HG02840 (cell line): Measurements from ENCODE around the gene MYL11.

Experiments
- ATAC-seq: cut with Tn5 transposase; IDR thresholded peaks from one replicate; pipeline ENCODE4 v1.9.1; 2021; ENCODE audit warnings: mild to moderate bottlenecking, moderate library complexity, moderate number of reproducible peaks; ENCODE audit not compliant: unreplicated experiment, low FRiP score

MYL11 gene

DNA sequence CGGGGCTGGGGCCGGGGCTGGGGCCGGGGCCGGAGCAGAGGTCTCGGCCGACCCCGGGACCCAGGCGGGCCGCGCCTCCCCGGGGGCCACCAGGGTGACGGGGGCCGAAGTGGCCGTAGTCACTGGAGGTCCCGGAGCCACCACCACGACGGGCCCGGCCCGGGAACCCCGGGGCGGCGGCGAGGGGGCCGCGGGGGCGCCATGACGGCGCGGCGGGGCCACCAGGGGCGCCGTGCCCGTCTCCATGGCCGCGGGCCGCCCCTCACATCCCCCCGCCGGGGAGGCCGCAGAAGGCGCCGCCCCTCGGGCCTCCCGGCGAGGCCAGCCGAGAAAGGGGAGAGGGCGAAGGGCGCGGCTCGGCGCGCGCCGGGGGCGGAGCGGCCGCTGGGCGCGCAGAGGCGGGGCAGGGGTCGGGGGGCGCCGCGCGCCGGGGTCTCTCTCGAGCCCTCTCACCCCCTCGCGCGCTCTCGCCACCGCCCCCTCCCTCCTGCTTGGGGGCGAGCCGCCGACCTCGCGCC, 4.6 kb upstream of the MYL11 start:
- ATAC-seq, result peak; percentile 9

DNA sequence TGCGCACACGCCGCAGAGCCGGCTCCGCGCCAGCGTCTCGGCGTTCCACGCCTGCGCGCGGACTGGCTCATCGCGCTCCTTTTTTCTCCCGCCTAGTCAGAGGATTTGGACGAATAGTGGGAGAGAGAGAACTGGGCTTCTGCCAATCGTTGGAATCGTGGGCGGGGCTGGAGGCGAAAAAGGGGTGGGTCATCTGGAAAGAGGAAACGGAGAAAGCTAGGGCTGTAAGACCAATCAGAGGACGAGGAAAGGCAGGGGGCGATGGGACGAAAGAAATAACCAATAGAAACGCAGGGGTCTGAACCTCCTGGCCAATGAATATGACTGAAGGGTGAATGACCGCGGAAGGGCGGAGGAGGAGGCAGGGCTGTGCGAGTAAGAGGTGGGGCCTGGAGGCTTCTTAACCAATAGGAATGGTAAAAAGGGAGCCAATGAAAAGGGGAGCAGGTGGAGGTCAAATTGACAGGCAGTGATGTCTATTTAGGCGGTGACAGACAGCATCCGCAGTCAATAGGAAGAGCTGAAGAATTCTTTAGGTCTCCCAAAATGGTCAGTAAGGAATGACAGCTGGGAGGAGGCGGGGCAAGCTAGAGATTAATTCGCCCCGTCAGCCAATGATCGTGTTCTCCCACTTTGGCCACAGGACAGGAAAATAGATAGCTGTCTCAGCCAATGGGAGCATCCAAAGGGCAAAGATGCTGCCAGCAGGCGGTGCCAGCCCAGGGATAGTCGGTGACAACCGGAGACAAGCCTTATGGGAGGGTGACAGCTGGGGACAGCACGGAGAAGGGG, 4.0 kb upstream of the MYL11 start, which contains the start of gene TBC1D10B:
TBC1D10B (minus strand) TSS at position 39 of the 792 bp plus-strand sequence. CDS start 311 bp downstream, outside the sequence.
- ATAC-seq, result peak; percentile 73

DNA sequence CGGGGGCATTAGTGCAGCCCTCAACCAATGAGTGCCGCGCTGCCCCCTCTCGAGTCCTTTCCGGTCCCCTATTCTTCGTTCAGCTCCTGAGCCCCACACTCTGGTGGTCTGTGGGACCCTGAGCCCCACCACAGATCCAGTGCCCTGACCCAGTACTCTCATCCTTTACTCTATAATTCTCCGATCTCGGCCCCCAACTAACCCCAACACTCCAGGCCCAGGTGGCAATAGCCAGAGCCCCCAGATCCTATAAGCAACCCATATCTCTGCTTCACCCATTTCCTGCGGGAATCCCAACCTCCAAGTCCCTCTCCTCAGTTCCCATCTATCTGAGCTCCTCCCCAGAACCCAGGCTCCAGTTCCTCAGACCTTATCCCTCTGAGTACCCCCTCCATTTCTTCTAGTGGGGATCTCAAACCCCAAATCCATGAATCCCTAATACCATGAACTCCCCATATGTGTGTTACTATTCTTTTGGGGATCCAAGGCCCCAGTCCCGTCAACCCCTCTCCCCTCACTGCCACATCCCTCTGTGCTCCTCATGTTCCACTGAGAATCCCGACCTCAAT, 3.3 kb upstream of the MYL11 start:
- no peak for ATAC-seq

DNA sequence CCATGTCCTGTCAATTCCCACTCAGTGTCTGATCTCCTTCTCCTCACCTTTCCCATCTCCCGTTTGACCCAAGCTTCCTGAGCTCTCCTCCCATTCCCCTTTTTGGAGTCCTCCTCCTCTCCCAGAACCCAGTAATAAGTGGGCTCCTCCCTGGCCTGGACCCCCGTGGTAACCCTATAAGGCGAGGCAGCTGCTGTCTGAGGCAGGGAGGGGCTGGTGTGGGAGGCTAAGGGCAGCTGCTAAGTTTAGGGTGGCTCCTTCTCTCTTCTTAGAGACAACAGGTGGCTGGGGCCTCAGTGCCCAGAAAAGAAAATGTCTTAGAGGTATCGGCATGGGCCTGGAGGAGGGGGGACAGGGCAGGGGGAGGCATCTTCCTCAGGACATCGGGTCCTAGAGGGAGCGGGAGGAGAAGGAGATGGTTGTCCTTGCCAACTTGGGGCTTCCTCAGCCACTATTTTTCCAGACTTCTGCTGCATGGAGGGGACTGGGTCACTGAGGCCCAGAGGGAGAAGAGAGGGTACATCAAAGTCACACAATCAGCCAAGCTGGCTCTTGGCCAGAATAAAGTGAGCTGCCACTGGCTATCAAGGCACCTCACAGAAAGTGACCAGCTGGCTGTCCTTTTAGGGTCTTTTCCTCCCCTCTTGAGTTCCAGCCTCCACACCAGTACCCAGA, 2.4 kb upstream of the MYL11 start:
- no peak for ATAC-seq

DNA sequence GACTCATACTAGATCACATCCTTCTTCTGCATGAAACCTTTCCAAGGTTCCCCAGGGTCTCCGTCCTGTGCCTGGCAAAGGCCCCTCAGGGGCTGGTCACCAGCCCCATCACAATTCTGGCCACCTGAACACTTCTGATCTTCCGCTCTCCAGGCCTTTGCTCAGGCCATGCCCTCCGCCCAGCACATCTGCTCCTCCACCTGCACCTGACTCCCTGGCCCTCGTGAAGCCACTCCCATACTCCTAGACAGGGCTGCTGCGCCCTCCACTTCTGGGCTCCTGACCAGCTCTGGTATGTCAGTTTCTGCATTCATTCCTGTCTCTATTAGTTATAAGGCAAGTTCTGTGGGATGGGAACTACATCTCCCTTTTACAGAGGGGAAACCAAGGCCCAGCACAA, 1.9 kb upstream of the MYL11 start:
- ATAC-seq, result no peak

DNA sequence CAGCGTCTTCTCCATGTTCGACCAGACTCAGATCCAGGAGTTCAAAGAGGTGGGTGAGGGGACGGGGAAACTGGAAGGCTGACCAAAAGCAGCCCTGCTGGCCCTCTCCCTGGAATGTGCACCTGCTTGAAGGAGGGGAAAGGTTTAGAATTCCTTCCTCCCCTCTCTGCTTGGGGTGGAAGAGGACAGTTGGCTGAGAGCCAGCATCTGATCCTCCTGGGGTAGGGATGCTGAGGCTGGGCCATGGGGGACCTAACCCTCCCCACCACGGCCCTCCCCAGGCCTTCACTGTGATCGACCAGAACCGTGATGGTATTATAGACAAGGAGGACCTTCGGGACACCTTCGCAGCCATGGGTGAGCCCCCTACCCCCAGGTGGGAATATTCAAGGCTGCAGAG, 1.3 kb downstream of the MYL11 start:
- ATAC-seq, result no peak

DNA sequence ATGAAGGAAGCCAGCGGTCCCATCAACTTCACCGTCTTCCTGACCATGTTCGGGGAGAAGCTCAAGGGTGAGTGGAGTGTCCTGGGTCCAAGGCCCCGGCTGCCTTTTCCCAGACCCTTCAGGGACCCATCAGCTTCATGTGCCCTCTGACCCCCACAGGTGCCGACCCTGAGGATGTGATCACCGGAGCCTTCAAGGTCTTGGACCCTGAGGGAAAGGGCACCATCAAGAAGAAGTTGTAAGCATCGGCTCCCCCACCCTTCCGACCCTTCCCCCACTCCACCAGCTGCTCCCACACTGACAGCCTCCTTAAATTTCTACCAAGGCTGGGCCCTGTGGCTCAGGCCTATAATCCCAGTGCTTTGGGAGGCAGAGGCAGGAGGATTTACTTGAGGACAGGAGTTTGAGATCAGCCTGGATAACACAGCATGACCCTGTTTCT, 1.9 kb downstream of the MYL11 start:
- no peak for ATAC-seq

DNA sequence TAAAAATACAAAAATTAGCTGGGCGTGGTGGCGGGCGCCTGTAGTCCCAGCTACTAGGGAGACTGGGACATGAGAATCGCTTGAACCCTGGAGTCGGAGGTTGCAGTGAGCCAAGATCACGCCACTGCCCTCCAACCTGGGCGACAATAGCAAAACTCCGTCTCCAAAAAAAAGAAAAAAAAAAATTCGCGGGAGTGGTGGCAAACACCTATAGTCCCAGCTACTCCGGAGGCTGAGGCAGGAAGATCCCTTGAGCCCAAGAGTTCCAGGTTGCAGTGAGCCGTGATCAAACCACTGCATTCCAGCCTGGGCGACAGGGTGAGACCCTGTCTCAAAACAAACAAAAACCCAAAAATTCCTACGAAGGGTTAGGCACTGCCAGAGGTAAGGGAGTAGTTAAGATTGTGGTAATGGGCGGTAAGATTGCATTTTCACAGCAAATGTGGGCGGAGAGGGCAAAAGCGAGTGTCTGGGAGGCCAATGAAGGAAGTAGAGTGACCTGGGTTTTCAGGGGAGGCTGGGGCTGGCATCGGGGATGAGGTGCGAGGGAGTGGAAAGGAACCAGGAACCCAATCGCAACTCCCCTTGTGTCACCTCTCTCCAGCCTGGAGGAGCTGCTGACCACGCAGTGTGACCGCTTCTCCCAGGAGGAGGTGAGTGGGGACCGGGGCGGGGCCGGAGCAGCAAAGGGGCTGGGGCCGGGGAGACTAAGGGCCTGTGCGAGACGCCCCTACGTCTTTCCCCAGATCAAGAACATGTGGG, 2.6 kb downstream of the MYL11 start:
- ATAC-seq, result no peak

DNA sequence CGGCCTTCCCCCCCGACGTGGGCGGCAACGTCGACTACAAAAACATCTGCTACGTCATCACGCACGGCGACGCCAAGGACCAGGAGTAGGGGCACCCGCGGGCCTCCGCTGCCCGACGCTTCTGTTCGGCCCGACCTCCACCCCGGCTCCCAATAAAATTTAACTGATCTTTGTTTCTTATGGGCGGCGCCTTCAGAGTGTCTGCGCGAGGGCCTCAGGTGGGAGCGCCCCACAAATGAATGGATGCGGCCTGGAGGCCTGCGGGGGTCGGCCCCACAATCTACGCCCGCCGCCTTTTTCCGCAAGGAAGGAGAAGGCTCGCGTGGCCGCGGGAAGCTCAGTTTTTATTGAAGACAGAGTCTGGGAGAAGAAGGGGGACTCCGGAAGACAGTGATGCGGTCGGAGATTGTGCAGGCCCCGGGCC, 3.2 kb downstream of the MYL11 start:
- peak; percentile 46 for ATAC-seq

DNA sequence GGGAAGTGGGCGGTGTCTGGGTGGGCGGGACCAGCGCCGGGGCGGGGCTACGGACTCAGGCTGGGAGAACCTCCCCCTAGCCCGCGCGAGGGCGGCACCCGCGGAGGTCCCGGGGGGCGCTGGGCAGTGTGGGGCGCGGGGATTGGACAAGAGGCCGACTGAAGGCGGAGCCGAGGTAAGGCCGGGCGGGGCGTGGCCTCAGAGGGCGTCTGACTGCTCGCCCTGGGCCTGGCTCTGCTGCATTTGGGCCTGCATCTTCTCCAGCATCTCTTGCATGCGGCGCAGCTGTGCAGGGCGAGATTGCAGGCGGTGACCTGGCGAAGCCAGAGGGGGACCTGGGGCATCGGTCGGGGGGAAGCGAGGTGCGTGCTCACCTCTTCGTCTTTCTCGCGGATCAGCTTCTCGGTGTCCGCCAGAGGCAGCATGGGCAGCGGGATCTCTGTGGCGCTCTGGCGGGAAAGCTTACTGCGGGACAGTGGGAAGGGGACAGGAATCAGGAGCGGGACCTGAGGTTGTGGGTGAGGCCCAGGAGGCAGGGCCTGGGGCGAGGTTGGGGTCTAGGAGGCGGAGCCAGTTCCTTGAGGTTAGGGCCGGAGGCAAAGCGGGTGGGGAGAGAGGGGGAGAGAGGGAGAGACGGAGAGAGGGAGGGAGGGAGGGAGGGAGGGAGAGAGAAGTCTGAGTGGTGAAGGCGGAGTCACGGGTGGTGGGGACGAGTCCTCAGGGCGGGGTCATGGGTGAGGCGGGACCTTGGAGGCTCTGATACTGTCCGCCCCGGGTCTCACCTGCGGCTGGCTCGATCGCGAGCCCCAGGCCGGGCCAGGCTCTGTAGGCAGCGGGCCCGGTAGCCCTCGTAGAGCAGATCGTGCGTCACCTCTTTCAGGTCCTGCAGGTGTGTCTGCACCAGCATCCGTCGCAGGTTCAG, 3.9 kb downstream of the MYL11 start:
- ATAC-seq, result peak; percentile 79

DNA sequence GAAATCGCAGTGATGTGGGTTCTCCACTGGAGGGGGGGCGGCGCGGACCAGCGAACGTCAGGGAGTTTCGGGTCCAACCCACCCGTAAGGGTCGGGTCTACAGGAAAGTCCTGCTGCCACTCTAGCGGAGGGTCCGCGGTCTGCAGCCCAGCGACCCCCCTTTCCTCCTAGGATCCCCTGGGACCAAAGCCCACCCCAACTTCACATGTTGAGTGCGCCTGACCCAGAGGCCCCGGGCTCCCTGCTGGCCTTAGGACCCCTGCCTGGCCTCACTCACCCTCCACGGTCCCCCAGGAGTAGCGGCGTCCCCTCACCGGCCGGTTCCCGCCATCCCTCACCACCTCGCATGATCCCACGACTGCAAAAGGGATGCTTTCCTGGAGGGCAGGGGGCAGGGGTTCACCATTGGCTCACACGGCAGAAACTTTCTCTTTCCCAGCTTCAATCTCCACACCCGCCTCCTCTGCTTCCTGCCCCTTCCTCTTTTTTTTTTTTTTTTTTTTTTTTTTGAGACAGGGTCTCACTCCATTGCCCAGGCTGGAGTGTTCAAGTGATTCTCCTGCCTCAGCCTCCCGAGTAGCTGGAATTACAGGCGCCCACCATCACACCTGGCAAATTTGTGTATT, 4.7 kb downstream of the MYL11 start:
- ATAC-seq, result no peak

DNA sequence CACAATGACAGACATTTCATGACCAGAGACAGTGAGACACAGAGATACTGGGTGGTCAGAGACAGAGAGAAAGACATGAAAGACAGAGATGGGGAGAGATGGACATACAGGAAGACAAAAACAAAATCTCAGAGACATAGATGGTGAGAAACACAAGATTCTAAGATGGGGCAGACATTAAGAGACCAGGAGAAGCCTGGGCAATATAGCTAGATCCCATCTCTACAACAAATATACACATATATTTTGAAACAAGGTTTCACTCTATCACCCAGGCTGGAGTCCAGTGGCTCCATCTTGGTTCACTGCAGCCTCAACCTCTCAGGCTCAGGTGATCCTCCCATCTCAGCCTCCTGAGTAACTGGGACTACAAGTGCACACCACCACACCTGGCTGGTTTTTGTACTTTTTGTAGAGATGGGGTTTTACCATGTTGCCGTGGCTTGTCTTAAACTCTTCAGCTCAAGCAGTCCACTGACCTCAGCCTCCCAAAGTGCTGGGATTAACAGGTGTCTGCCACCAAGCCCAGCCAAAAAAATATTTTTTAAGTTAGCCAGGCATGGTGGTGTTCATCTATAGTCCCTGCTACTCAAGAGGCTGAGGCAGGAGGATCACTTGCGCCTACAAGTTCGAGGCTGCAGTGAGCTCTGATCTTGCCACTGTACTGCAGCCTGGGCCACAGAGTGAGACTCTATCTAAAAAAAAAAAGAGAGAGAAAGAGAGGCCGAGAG, 5.6 kb downstream of the MYL11 start:
- ATAC-seq, result no peak

DNA sequence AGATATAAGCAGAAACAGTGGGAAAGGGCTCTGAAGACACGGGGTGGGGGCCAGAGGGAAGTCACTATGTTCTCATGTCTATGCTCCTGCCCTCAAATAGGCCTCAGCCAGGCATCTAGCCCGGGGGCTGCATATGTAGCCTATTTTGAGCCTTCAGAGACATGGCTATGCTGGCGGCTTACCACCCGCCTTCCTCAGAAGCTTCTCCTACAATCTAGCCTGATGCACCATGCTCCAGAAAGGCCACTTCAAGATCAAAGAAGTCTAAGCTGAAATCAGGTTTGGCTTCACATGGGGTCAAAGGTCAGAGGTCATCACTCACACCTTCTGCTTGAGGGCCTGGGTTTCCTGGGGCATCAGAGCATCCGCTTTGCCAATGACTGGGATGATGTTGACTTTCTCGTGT, 6.2 kb downstream of the MYL11 start:
- no peak for ATAC-seq

DNA sequence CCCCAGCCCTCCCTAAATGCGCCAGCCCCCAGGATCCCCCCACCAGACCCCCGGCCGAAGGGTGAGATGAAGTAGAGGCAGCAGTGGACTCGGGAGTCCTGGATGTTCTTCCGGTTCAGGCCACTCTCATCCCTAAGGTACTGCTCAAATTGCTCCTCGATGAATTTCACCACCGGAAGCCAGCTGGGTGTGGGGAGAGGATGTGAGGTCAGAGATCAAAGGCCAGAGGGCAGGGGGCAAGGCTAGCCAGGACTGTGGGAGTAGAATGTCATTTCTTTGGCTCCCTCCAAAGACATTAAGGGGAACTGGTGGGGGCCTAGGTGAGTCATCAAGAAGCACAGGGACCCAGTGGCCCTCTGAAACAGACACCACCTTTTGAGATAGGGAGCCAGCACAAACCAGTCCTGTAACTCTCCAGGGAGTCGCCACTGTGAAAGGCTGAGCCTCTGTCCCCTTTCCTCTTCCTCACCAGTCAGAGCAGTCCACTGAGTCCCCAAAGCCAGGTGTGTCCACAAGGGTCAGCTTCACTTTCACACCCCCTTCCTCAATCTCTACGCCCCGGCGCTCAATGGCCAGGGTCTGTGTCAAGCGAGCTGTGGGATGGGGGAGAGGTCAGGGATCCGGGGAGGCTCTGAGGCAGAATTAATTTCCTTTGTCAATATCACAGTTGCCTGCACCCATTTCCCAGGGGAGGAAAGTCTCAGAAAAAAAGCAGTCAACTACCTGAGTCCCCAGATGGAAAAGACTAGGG, 6.9 kb downstream of the MYL11 start:
- no peak for ATAC-seq

DNA sequence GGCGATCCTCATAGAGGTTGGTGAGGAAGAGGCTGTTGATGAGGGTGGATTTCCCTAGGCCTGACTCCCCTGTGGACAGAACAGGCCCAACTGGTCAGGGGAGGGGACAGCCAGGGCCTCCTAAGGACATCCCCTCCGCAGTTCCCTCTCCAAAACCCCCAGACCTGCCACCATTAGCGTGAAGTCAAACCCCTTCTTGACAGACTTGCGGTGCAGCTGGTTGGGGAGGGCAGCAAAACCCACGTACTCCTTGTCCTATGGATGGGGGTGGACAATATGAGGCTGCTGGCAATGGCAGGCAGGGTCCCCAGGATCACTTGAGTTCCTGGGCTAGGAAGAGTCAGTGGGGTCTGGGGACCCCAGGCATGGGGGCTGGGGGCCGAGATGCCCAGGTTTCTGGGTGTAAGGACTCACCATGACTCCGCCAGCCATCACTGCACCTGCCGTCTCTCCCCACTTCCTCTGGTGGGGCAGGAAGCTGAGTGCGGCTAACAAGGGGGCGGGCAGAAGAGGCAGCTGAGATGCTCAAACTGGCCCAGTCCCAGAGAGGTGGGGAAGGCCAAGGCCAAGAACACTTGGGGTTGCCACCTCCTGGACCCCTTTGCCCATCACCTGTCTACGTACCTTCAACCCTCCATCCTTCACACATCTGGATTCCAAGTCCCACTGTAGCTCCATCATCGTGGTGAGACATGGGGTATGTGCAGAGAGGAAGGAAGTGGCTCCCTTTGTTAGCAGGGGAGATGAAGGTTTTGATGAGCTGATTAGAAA, 7.7 kb downstream of the MYL11 start, which contains the start of gene SEPTIN1:
SEPTIN1 (minus strand) TSS at position 451 of the 771 bp plus-strand sequence; CDS start at position 432, 19 bp downstream.
- ATAC-seq, result no peak

DNA sequence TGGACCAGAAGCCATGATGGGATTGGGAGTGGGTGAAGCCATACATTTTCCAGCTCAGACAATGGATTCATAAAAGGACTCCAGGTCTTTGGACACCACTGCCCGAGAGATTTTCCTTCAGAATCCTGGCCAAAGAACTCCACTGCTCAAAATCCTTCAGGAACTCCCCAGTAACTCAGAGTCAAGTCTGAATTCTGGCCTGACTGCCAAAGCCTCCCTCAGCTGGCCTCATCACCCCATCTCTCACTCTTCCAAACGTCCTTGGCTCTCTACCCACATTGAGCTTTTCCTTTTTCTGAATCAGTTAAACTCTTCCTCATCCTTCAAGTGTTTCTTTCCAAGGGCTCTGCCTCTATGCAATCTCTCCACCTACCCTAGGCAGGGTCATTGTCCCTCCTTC, 8.9 kb downstream of the MYL11 start:
- no peak for ATAC-seq
